Mucosa of descending colon (tissue), 3 donors: Measurements from ENCODE around the gene DNMT3A. TPM values are rescaled to one million over a fixed set of nuclear protein-coding genes. Genes with fewer than 3 reads are reported as not detected.

Source experiments
- ATAC-seq: fragments of 200-7000 bp; cut with Tn5 transposase; one replicate; pipeline ENCODE4 v1.9.1; 2020; ENCODE audit warnings: mild to moderate bottlenecking, moderate library complexity
- DNase-seq, 3 donors: peaks; one replicate each; pipeline ENCODE4 v3.0.0-alpha.2; 2020
- H3K36me3 ChIP-seq: fragments of 200-600 bp; one replicate; pipeline ENCODE4 v1.8.0; 2021; ENCODE audit warnings: low read depth, mild to moderate bottlenecking
- H3K4me1 ChIP-seq: fragments of 200-600 bp; one replicate; pipeline ENCODE4 v1.8.0; 2021; ENCODE audit warnings: low read depth, mild to moderate bottlenecking
- H3K4me3 ChIP-seq: fragments of 200-600 bp; one replicate; pipeline ENCODE4 v1.8.0; 2021; ENCODE audit warnings: mild to moderate bottlenecking
- H3K9me3 ChIP-seq: fragments of 200-600 bp; one replicate; pipeline ENCODE4 v1.8.0; 2021; ENCODE audit warnings: mild to moderate bottlenecking
- intact Hi-C, 2 donors: fragments of 100-400 bp; cut with DNase I in 1 of 2; cut with micrococcal nuclease in 1 of 2; formaldehyde crosslinking; loops; one replicate each; pipeline versions ENCODE4 v1.11.0 to v1.11.1; 2022; cut with DNase I, micrococcal nuclease
- total RNA-seq, 3 donors: library from RNA; stranded (reverse); fragmentation: NEBNext Ultra II Directional in 2 of 3; extraction: Animal tissue kit (Norgen Biotek cat#: 25700) in 2 of 3; gene quantifications; one replicate each; pipeline versions ENCODE4 v1.2.1 to v1.2.4, GENCODE V29; 2021 to 2023
- TF ChIP-seq, protein P1 (sequence below): fragments of 200-600 bp; IDR thresholded peaks from one replicate; pipeline ENCODE4 v1.8.0; 2022; ENCODE audit warnings: antibody characterized with exemption, mild to moderate bottlenecking
- donor health status: DM: no; HTN: no; CAD: no; lungs with moderate emphysema.
- donor health status: DM: no; HTN: no; CAD: no.
- donor health status: DM: no; HTN: yes; CAD: no.

Gene DNMT3A
- total RNA-seq, 3 donors from 2014 or later: 31.2 to 50.8 (median 33.0) TPM

DNA sequence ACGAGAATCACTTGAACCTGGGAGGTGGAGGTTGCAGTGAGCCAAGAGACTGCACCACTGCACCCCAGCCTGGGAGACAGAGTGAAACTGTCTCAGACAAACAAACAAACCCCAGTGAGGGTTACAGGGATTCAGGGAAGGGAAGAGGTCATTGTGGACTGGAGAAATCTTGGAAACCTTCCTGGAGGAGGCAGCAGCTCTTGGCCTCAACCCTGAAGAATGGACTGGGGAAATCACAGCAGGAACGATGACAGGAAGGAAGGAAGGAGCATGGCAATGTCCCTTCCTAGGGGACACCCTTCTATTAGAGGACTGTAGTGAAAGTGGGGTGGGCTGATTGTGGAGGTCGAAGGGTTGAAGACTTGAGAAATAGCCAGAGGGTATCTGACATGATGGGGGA is 72.5 kb downstream of the DNMT3A start:
- TF ChIP-seq, protein P1, sequence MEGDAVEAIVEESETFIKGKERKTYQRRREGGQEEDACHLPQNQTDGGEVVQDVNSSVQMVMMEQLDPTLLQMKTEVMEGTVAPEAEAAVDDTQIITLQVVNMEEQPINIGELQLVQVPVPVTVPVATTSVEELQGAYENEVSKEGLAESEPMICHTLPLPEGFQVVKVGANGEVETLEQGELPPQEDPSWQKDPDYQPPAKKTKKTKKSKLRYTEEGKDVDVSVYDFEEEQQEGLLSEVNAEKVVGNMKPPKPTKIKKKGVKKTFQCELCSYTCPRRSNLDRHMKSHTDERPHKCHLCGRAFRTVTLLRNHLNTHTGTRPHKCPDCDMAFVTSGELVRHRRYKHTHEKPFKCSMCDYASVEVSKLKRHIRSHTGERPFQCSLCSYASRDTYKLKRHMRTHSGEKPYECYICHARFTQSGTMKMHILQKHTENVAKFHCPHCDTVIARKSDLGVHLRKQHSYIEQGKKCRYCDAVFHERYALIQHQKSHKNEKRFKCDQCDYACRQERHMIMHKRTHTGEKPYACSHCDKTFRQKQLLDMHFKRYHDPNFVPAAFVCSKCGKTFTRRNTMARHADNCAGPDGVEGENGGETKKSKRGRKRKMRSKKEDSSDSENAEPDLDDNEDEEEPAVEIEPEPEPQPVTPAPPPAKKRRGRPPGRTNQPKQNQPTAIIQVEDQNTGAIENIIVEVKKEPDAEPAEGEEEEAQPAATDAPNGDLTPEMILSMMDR: no peak
- intact Hi-C loops: no loop called here
- ATAC-seq (no peak), DNase-seq (no peak)
- Histone ChIP-seq H3K4me1 (no peaks in the 10 kb centered on the region), H3K4me3 (no peak overlapping the region), H3K36me3 (no peaks in the 10 kb centered on the region), H3K9me3 (no peaks in the 10 kb centered on the region)

DNA sequence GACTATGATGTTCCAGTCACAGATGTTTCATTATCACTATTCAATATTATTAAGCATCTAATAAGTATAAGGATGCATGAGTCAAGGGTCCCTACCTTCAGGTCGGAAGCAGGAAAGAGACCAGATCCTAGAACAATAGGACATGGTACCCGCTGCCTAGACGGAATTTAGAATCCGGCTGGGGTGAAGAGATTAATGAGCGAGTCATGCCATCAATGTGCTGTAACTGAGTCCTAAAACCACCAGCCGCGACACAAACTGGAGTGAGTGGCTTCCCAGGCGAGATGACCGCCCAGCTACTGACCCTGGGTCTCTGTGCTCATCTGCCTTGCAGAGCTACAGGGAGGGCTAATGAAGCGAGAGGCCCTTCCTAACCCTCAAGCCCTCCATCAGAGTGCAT is 73.6 kb downstream of the DNMT3A start:
- no peak overlapping the region for H3K4me3 ChIP-seq
- no peak for DNase-seq
- H3K4me1 ChIP-seq: no peaks in the 10 kb centered on the region
- H3K36me3 ChIP-seq: no peaks in the 10 kb centered on the region
- intact Hi-C loops: no loop called here
- TF ChIP-seq, protein P1: no peak
- H3K9me3 ChIP-seq: no peaks in the 10 kb centered on the region
- ATAC-seq: no peak

DNA sequence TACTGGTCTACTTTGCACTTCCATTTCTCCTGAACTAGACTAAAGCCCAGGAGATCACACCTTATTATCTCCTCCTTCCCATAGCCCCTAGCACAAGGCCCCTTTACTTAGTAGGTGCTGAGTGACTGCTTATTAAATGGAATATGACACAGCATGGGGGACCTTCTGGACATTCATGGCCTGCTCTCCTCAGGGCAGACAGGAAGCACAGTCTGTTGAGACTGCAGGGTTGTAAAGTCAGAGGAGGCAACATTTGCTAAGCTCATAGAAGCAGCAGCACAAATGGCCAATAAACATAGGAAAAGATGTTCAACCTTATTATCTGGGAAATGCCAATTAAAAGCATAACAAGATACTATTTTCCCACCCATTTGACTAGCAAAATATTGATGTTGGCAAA is 75.3 kb downstream of the DNMT3A start:
- TF ChIP-seq, protein P1: no peak

DNA sequence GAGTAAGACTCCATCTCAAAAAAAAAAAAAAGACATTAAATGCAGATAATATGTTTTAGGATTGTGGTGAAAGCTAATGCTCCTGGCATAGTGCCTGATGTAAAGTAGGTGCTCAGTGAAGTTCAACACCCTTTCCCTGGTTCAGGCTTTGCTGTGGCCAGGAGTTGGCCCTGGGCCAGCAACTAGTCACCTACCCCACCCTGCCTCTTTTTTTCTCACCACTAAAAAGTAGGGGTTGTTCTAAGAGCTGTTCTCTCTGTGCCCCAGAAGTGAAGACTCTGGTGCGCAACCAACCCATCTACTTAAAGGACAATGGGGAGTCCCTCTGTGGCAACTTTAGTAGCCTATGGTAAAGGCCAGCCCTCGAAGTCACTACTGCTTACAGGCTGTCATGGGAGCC is 75.9 kb downstream of the DNMT3A start:
- TF ChIP-seq, protein P1: no peak
- no peak overlapping the region for H3K4me3 ChIP-seq
- ATAC-seq (no peak), DNase-seq (no peak)
- H3K4me1 ChIP-seq: no peaks in the 10 kb centered on the region
- H3K9me3 ChIP-seq: no peaks in the 10 kb centered on the region
- intact Hi-C loops: no loop called here
- no peaks in the 10 kb centered on the region for H3K36me3 ChIP-seq

More for the DNA sequence above, 75.3 kb downstream of the DNMT3A start:
- intact Hi-C loops: no loop called here
- no peak for DNase-seq
- Histone ChIP-seq H3K9me3 (no peaks in the 10 kb centered on the region), H3K36me3 (no peaks in the 10 kb centered on the region), H3K4me3 (no peak overlapping the region), H3K4me1 (no peaks in the 10 kb centered on the region)
- ATAC-seq: no peak

DNA sequence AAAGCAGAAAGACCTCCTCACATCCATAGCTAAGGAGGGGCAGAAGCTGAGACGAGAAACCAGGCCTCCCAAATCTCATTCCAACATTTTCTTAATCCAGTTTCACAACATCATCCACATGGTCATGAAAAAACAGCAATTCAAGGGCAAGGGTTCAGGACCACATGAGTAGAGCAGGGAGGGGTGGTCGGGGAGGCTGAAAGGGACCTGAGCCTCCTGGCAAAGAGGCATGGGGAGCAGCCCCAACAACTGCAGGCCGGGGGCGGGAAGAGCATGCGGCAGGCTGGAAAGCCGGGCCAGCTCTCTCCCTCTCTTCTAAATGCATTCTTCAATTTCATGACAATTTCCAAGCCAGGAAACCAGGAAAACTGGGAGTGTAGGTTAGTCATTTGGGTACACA is 76.7 kb downstream of the DNMT3A start:
- H3K36me3 ChIP-seq: no peaks in the 10 kb centered on the region
- TF ChIP-seq, protein P1: no peak
- DNase-seq: no peak
- no peaks in the 10 kb centered on the region for H3K4me1 ChIP-seq
- H3K9me3 ChIP-seq: no peaks in the 10 kb centered on the region
- intact Hi-C loops: no loop called here
- no peak for ATAC-seq
- no peak overlapping the region for H3K4me3 ChIP-seq

DNA sequence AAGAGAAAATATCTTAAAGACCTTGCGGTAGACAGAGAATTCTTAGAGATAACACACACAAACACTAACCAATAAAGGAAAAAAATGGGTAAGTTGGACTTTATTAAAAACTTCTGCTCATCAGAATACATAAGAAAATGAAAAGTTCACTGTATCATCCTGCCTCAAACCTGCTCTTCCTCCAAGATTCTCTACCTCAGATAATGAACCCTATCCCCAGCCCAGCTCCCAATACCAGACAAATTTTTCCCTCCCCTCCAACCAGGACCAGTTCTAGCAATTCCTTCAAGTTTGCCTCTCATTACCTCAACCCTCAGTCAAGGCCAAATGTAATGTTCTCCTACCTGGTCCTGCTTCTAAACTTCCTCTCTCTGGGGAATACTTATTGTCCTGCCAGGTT is 79.4 kb downstream of the DNMT3A start:
- TF ChIP-seq, protein P1: no peak
- no peak for DNase-seq
- Histone ChIP-seq H3K4me3 (no peak overlapping the region), H3K36me3 (no peaks in the 10 kb centered on the region), H3K4me1 (no peaks in the 10 kb centered on the region), H3K9me3 (no peaks in the 10 kb centered on the region)
- no peak for ATAC-seq
- intact Hi-C loops: no loop called here
